LNCaP clone FGC (cell line): ENCODE results near the gene CKS1B.
"Not testable (repeated sequence)": the region's sequence is repeated elsewhere in the genome, so short reads cannot be mapped to it uniquely, and the experiment has no call there.

ENCODE experiments used
- DNase-seq: peaks from one replicate; pipeline ENCODE4 v3.0.0-alpha.2; 2011; ENCODE audit warnings: low read depth
- H3K4me3 ChIP-seq: 2 replicates; pipeline ENCODE4 v1.5.1; 2011; ENCODE audit warnings: mild to moderate bottlenecking, low read depth, low read length, control low read depth
- TF ChIP-seq, protein P1 (sequence below): IDR thresholded peaks from 2 replicates; pipeline ENCODE4 v1.5.1; 2012; ENCODE audit warnings: mild to moderate bottlenecking; ENCODE audit not compliant: control insufficient read depth, insufficient read depth; ENCODE audit errors: extremely low read depth

Gene CKS1B

DNA sequence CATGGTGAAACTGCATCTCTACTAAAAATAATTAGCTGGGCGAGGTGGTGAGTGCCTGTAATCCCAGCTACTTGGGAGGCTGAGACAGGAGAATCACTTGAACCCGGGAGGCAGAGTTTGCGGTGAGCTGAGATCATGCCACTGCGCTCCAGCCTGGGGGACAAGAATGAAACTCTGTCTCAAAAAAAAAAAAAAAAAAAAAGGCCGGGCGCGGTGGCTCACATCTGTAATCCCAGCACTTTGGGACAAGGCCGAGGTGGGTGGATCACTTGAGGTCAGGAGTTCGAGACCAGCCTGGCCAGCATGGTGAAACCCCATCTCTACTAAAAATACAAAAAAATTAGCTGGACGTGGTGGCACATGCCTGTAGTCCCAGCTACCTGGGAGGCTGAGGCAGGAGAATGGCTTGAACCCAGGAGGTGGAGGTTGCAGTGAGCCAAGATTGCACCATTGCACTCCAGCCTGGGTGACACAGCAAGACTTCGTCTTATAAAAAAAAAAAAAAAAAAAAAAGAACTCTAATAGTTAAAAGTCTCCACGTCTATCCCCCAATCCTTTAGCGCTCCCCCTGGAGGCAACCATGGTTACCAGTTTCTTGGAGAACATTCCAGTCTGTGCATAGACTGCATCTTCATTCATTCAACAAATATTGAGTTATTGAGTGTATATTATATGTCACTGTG lies 21.0 kb downstream of the CKS1B start:
- not testable (repeated sequence) for DNase-seq

DNA sequence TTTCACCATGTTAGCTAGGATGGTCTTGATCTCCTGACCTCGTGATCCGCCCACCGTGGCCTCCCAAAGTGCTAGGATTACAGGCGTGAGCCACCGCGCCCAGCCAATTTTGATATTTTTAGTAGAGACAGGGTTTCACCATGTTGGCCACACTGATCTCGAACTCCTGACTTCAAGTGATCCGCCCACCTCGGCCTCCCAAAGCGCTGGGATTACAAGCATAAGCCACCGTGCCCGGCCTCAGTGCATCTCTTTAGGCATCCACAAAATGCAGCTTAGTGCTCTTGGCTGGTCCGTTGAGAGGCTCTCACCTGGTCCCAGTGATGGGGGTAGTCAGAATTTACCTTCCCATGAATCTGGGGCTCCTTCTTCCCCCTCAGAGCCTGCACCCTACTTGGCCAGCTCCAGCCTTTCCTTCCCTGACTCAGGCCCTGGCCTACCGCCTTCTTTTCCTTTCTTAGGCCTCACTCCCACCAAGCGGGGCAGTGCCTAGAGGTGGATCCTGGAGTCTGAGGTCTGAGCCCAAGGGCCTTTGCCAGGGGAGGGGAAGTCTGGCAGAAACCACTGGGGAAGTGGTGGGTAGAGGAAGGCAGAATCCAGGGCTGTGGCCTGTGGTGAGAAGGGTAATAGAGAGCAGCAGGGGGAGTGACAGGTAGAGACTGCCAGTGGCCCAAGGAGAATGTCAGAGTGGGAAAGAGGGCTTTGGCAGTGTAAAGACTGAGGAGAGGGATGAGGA lies 22.7 kb downstream of the CKS1B start:
- DNase-seq = no peak
- TF ChIP-seq, protein P1, sequence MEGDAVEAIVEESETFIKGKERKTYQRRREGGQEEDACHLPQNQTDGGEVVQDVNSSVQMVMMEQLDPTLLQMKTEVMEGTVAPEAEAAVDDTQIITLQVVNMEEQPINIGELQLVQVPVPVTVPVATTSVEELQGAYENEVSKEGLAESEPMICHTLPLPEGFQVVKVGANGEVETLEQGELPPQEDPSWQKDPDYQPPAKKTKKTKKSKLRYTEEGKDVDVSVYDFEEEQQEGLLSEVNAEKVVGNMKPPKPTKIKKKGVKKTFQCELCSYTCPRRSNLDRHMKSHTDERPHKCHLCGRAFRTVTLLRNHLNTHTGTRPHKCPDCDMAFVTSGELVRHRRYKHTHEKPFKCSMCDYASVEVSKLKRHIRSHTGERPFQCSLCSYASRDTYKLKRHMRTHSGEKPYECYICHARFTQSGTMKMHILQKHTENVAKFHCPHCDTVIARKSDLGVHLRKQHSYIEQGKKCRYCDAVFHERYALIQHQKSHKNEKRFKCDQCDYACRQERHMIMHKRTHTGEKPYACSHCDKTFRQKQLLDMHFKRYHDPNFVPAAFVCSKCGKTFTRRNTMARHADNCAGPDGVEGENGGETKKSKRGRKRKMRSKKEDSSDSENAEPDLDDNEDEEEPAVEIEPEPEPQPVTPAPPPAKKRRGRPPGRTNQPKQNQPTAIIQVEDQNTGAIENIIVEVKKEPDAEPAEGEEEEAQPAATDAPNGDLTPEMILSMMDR = no peak
- no peak overlapping the region for H3K4me3 ChIP-seq

More for the DNA sequence above, 21.0 kb downstream of the CKS1B start:
- TF ChIP-seq, protein P1 = peak; percentile 41
- not testable (repeated sequence) for H3K4me3 ChIP-seq

DNA sequence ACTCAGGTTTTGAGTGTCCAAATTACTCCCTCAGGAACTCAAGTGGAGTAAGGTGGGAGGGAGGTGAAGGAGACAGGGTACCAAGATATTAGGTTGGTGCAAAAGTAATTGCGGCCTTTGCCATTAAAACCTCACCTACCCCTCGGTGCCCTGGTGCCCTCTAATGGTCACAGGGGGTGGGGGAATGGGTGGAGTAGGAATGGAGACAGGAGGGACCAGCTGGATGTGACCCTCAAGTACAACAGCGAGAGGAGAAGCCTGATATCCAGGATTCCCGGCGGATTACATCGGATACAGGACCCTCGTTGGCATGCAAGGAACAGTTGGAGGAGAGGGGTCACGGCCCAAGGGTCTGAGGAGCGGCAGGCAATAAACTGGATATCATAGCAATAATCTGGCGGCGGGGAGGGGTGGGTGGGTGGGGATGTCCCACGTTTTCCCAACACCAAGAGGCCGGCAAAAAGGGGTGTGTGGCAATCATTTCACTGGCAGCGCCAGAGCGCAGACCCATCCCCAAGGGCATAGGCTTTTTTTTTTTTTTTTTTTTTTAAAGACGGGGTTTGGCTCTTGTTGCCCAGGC lies 23.8 kb downstream of the CKS1B start:
- DNase-seq = no peak
- no peak overlapping the region for H3K4me3 ChIP-seq

DNA sequence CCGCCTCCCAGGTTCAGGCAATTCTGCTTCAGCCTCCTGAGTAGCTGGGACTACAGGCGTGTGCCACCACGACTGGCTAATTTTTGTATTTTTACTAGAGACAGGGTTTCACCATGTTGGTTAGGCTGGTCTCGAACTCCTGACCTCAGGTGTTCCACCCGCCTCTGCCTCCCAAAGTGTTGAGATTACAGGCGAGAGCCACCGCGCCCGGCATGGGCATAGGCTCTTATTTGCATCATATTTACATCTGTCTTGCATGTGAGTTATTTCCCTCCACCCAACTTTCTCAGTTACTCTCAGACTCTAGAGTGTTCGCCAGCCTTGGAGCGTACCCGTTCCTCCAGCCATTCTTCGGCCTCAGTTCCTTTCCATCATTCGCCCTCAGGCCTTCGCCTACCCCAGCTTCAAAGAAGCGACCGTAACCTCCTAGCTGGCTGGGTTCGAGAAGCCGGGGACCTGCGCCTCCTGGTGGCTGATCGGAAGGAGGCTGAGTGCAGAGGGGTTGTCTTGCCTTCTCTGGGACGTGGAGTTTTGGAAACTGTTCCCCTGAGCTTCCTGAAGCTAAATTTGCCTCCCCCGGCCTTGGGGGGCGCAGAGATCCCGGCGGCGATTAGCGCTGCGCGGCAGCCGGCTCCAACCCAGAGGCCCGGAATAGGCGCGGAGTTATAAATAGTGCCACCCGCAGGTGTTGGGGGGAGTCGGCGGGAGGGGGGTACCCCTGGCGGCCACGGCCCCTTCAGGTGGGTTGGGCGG lies 24.5 kb downstream of the CKS1B start:
- TF ChIP-seq, protein P1 = peak; percentile 49
- no peak for DNase-seq
- H3K4me3 ChIP-seq = no peak overlapping the region

More for the DNA sequence above, 23.8 kb downstream of the CKS1B start:
- TF ChIP-seq, protein P1 = peak; percentile 27

DNA sequence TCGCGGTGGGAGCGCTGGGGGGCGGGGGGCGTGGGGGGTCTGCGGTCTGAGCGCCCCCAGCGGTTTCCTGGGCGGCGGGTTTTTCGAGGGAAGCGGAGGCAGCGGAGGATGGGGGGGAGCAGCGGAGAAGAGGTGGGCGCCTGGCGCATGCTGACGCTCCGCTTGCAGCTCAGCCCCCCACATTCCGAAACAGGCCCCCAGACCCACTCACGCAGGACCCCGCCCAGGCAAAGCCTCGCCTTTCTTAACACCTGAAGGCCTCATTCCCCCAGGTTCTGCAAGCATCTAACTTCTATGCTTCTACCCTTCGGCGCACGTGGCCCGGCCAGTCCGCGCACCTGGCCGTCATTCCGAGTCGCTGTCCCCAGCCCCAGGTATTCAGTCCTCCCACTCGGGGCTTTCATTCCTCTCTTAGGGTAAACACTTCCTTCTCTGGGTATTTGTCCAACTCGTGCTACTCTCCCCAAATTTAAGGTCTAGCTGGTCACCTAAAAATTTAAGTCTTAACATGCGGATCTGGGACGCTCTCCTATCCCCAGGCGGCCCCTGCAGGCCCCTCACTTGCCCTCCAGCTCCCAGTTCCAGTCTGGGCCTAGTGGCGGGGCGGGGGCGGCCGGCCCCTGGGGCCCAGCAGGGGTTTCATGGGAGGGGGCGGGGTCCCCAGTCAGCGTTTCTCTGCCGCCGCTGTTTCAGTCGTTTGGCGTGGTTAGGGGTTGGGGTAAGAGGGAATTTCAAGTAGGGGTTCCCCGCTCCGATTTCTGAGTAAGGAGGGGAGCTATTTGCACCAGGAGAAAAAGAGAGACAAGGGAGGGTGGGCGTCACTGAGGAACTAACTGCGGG lies 25.3 kb downstream of the CKS1B start:
- TF ChIP-seq, protein P1 = no peak
- H3K4me3 ChIP-seq = peak overlapping the region; percentile 65
- DNase-seq = no peak

DNA sequence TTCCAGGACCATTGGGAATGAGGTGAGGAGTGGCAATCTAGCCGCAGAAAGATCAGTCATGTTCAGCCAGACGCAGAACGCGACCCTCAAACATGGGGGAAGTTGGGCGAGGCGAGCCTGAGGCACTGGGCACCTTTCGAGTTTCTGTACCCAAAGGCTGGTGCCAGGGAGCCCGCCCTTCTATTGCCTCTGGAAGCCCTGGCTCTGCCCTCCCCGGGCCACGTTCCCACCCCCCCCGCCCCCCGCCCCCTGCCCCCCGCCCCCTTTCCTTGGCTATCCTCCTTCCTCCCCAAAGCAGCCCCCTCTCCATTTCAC lies 25.9 kb downstream of the CKS1B start:
- peak overlapping the region; percentile 65 for H3K4me3 ChIP-seq
- TF ChIP-seq, protein P1 = no peak
- no peak for DNase-seq
